Measurements from ENCODE around the gene RBM23. TPM values are rescaled to one million over a fixed set of nuclear protein-coding genes. Genes with fewer than 3 reads are reported as not detected.

RBM23 gene
- total RNA-seq, 1 experiment from 2014 or later, result 42.4 TPM

GRCh38 chr14:22906073-22906472, 12.9 kb downstream of the RBM23 start:
- Mint-ChIP-seq H3K27ac (no peak overlapping the region), H3K9me3 (no peaks in the 10 kb centered on the region), H3K27me3 (ENCODE audit: low read depth) (peaks cover 2% of the 10 kb centered on the region; the same call in 1 of the 2 replicates), H3K4me3 (no peak overlapping the region), H3K4me1 (no peaks in the 10 kb centered on the region), H3K36me3 (peaks cover 70% of the 10 kb centered on the region)
- TF ChIP-seq ZNF317 (CRISPR knock-in tag; IDR thresholded peaks at IDR 0.05; ENCODE audit: borderline replicate concordance, low read depth) (no peak), JUN (CRISPR knock-in tag; IDR thresholded peaks at IDR 0.05) (no peak), OVOL2 (CRISPR knock-in tag; IDR thresholded peaks at IDR 0.05; ENCODE audit: borderline replicate concordance) (no peak), CREM (CRISPR knock-in tag; IDR thresholded peaks at IDR 0.05) (no peak), ZNF281 (CRISPR knock-in tag; IDR thresholded peaks at IDR 0.05) (no peak), ATF1 (CRISPR knock-in tag; IDR thresholded peaks at IDR 0.05) (no peak), IRF1 (CRISPR knock-in tag; IDR thresholded peaks at IDR 0.05) (no peak), GTF2I (CRISPR knock-in tag; conservative IDR thresholded peaks at IDR 0.05) (no peak), ELF4 (CRISPR knock-in tag; IDR thresholded peaks at IDR 0.05; ENCODE audit: low read depth) (no peak), ZNF396 (CRISPR knock-in tag; IDR thresholded peaks at IDR 0.05; ENCODE audit: borderline replicate concordance) (no peak), ZMAT4 (CRISPR knock-in tag; IDR thresholded peaks at IDR 0.05) (no peak)
- TF ChIP-seq, protein P1, sequence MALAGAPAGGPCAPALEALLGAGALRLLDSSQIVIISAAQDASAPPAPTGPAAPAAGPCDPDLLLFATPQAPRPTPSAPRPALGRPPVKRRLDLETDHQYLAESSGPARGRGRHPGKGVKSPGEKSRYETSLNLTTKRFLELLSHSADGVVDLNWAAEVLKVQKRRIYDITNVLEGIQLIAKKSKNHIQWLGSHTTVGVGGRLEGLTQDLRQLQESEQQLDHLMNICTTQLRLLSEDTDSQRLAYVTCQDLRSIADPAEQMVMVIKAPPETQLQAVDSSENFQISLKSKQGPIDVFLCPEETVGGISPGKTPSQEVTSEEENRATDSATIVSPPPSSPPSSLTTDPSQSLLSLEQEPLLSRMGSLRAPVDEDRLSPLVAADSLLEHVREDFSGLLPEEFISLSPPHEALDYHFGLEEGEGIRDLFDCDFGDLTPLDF (CRISPR knock-in tag; IDR thresholded peaks at IDR 0.05), result no peak
- TF ChIP-seq, protein P2, sequence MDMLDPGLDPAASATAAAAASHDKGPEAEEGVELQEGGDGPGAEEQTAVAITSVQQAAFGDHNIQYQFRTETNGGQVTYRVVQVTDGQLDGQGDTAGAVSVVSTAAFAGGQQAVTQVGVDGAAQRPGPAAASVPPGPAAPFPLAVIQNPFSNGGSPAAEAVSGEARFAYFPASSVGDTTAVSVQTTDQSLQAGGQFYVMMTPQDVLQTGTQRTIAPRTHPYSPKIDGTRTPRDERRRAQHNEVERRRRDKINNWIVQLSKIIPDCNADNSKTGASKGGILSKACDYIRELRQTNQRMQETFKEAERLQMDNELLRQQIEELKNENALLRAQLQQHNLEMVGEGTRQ (CRISPR knock-in tag; IDR thresholded peaks at IDR 0.05), result no peak
- TF ChIP-seq, protein P3, sequence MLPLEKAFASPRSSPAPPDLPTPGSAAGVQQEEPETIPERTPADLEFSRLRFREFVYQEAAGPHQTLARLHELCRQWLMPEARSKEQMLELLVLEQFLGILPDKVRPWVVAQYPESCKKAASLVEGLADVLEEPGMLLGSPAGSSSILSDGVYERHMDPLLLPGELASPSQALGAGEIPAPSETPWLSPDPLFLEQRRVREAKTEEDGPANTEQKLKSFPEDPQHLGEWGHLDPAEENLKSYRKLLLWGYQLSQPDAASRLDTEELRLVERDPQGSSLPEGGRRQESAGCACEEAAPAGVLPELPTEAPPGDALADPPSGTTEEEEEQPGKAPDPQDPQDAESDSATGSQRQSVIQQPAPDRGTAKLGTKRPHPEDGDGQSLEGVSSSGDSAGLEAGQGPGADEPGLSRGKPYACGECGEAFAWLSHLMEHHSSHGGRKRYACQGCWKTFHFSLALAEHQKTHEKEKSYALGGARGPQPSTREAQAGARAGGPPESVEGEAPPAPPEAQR (CRISPR knock-in tag; IDR thresholded peaks at IDR 0.05), result no peak
- ATAC-seq (no peak), DNase-seq (ENCODE audit: low spot score) (no peak)
- ChIA-PET CTCF (no interaction called here), POLR2A (no interaction called here)

GRCh38 chr14:22905627-22906026, 13.3 kb downstream of the RBM23 start:
- Mint-ChIP-seq H3K9me3 (no peaks in the 10 kb centered on the region), H3K27me3 (ENCODE audit: low read depth) (peaks cover 2% of the 10 kb centered on the region; the same call in 1 of the 2 replicates), H3K4me1 (no peaks in the 10 kb centered on the region), H3K4me3 (no peak overlapping the region), H3K27ac (no peak overlapping the region), H3K36me3 (peaks cover 75% of the 10 kb centered on the region)
- no peak for ATAC-seq
- CTCF ChIA-PET, result no interaction called here
- DNase-seq (ENCODE audit: low spot score), result no peak
- POLR2A ChIA-PET, result no interaction called here
- TF ChIP-seq, protein P4, sequence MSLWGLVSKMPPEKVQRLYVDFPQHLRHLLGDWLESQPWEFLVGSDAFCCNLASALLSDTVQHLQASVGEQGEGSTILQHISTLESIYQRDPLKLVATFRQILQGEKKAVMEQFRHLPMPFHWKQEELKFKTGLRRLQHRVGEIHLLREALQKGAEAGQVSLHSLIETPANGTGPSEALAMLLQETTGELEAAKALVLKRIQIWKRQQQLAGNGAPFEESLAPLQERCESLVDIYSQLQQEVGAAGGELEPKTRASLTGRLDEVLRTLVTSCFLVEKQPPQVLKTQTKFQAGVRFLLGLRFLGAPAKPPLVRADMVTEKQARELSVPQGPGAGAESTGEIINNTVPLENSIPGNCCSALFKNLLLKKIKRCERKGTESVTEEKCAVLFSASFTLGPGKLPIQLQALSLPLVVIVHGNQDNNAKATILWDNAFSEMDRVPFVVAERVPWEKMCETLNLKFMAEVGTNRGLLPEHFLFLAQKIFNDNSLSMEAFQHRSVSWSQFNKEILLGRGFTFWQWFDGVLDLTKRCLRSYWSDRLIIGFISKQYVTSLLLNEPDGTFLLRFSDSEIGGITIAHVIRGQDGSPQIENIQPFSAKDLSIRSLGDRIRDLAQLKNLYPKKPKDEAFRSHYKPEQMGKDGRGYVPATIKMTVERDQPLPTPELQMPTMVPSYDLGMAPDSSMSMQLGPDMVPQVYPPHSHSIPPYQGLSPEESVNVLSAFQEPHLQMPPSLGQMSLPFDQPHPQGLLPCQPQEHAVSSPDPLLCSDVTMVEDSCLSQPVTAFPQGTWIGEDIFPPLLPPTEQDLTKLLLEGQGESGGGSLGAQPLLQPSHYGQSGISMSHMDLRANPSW (CRISPR knock-in tag; conservative IDR thresholded peaks at IDR 0.05; ENCODE audit: low read depth), result no peak
- TF ChIP-seq ZNF281 (CRISPR knock-in tag; IDR thresholded peaks at IDR 0.05) (no peak), ZNF416 (CRISPR knock-in tag; IDR thresholded peaks at IDR 0.05) (no peak), NR1H2 (CRISPR knock-in tag; IDR thresholded peaks at IDR 0.05) (no peak), ESRRA (CRISPR knock-in tag; IDR thresholded peaks at IDR 0.05; ENCODE audit: borderline replicate concordance) (no peak), NR3C1 (CRISPR knock-in tag; conservative IDR thresholded peaks at IDR 0.05; ENCODE audit: low read depth) (no peak)
- TF ChIP-seq, protein P5, sequence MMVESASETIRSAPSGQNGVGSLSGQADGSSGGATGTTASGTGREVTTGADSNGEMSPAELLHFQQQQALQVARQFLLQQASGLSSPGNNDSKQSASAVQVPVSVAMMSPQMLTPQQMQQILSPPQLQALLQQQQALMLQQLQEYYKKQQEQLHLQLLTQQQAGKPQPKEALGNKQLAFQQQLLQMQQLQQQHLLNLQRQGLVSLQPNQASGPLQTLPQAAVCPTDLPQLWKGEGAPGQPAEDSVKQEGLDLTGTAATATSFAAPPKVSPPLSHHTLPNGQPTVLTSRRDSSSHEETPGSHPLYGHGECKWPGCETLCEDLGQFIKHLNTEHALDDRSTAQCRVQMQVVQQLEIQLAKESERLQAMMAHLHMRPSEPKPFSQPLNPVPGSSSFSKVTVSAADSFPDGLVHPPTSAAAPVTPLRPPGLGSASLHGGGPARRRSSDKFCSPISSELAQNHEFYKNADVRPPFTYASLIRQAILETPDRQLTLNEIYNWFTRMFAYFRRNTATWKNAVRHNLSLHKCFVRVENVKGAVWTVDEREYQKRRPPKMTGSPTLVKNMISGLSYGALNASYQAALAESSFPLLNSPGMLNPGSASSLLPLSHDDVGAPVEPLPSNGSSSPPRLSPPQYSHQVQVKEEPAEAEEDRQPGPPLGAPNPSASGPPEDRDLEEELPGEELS (CRISPR knock-in tag; IDR thresholded peaks at IDR 0.05), result no peak

Measured in WTC11 (cell line).